Globus pallidus (tissue), 1 donor: ENCODE data around the gene NDUFB2.
A peak's percentile ranks its signal among the peaks of the same experiment; 100 is the strongest.
"Not testable (repeated sequence)": the region's sequence is repeated elsewhere in the genome, so short reads cannot be mapped to it uniquely, and the experiment has no call there.

Source experiments
- DNase-seq: peaks from one replicate; pipeline ENCODE4 v3.0.0-alpha.2; 2015; ENCODE audit warnings: low spot score

Gene NDUFB2

DNA sequence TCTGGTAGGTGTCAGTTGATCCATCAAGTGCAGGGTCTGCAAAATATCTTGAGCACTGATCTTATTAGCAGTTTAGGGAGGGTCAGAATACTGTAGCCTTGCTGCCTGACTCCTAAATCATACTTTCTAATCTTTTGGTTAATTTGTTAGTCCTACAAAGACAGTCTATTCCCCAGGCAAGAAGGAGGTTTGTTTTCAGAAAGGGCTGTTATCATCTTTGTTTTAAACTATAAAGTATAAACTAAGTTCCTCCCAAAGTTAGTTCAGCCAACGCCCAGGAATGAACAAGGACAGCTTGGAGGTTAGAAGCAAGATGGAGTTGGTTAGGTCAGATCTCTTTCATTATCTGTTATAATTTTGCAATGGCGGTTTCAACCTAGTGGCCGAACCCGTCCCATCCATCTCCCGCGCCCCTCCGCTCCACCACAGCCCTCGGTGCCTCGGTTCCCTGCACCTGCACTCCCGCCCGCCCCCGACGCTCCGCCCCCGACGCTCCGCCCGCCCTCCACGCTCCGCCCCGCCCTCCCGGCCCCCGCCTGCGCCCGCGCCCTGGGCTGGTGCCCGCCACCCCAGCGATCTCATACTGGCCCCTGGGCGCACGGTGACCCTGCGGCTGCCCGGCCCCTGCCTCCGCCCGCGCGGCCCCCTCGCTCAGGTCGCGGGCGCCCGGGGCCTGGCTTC is 24.0 kb upstream of the NDUFB2 start, which contains the start of gene ADCK2:
Gene ADCK2 (plus strand): TSS at position 564 of the 681 bp plus-strand sequence. CDS start 386 bp downstream, outside the sequence.
- peak; percentile 70 for DNase-seq

- peak; percentile 37 for DNase-seq
These were observed 23.3 kb upstream of the NDUFB2 start for GRCh38 chr7:140673063-140673773.

- DNase-seq, result peak; percentile 20
These were observed 22.7 kb upstream of the NDUFB2 start for GRCh38 chr7:140673774-140674155.

DNA sequence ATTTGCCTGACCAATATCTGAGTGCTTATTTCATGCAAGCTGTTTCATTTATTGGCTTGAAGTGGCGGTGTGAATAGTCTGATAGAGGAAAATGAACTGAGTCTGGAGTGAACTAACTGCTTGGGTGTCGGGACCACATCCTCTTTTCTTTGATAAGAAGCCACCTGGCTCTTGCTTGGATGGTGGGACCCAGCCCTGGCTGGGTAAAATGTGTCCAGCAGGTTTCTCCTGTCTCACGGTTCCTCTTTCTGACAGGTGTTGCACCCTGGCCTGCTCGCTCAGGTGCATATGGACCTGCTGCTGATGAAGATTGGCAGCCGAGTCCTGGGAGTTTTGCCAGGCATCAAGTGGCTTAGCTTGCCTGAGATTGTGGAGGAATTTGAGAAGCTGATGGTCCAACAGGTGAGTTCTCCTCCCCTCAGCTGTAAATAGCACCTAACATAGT is 22.1 kb upstream of the NDUFB2 start:
- no peak for DNase-seq

DNA sequence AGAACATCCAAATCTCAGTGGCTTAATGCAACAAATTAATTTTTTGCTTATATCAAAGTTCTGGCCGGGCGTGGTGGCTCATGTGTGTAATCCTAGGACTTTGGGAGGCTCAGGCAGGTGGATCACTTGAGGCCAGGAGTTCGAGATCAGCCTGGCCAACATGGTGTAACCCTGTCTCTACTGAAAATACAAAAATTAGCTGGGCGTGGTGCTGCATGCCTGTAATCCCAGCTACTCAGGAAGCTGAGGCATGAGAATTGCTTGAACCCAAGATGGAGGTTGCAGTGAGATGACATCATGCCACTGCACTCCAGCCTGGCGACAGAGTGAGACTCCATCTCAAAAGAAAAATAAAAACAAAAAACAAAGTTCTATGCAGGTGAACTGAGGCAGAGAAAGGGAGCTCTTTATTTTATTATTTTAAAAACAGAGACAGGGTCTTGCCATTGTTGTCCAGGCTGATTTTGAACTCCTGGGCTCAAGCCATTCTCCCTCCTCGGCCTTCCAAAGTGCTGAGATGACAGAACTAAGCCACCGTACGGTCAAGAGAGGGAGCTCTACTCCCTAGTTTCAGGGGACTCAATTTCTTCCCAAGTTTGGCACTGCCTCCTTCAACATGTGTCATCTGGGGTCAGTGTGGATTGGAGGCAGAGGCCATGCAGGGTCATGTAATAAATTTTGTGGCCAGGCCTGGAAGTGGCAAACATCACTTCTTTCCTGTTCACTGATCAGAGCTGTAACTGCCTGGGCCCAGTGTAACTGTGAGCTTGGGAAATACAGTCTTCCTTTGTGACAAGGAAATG is 21.4 kb upstream of the NDUFB2 start:
- DNase-seq, result peak; percentile 83

DNA sequence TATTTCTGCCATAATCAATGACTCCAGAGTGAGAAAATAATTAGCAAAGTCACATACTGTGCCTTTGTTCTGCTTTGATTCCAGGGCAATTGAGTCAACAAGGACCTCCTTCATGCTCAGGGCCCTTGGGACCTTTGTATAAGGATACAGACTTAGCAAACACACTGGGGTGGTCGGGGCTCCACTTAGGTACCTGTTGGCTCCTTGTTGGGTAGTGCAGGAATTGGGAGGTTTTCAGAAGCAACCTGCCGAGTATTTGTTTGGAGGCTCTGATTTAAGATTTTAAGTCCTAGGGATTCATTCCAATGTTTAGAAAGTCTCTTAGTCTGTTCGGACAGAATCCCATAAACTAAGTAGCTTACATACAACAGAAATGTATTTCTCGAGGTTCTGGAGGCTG is 20.8 kb upstream of the NDUFB2 start:
- no peak for DNase-seq

DNA sequence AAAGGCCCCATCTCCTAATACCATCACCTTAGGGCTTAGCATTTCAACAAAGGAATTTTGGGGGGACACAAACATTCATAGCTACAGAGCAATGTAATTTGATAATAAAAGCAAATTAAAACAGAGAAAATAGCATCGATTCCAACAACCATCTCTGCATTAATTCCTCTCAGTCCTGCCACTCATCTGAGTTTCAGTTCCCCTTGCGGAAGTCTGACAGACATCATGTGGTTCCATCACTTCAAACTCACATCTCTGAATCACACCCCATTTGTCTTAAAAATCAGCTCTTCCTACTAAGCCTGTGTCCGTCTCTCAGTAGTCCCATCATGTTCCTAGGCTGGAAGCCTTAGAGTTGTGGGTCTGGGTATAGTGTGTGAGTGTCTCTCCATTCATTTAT is 20.2 kb upstream of the NDUFB2 start:
- DNase-seq, result peak; percentile 46

- not testable (repeated sequence) for DNase-seq
These were observed 19.6 kb upstream of the NDUFB2 start for GRCh38 chr7:140676956-140677355.

DNA sequence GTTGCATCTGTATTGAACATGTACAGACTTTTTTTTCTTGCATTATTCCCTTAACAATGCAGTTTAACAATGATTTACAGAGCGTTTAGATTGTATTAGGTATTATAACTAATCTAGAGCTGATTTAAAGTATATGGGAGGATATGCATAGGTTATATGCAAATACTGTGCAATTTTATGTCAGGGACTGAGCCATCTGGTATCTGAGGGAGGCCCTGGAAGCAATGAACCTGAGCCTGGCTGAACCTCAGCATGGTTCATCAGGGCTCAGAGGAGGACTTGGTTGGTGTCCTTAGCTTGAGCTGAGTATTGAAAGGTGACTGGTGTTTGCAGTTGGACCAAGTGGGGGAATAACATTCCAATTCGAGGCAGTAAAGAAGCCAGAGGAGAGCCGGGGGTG is 19.0 kb upstream of the NDUFB2 start:
- DNase-seq, result no peak

- DNase-seq, result no peak
These were observed 18.3 kb upstream of the NDUFB2 start for GRCh38 chr7:140678081-140678815.

GRCh38 chr7:140678816-140679130 is 17.7 kb upstream of the NDUFB2 start:
- no peak for DNase-seq

DNA sequence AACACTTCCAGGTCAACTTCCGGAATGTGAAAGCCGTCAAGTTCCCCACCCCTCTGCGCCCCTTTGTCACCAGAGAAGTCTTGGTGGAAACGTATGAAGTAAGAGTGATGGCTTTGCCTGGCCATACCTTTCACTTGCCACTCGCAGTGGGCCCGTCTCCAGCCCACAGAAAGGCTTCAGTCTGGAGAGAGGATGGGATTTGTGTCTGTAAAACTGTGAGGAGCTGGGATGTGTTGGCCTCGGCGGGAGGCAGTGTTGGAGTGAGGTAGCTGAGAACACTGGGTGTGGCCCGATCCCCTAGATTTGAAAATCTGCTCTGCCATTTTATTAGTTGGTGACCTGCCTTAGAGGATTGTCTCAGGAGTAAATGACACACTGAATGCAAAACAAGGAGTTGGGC is 17.3 kb upstream of the NDUFB2 start:
- no peak for DNase-seq

GRCh38 chr7:140680886-140681285 is 15.6 kb upstream of the NDUFB2 start:
- DNase-seq, result no peak

- no peak for DNase-seq
These were observed 14.7 kb upstream of the NDUFB2 start for GRCh38 chr7:140681766-140682165.

DNA sequence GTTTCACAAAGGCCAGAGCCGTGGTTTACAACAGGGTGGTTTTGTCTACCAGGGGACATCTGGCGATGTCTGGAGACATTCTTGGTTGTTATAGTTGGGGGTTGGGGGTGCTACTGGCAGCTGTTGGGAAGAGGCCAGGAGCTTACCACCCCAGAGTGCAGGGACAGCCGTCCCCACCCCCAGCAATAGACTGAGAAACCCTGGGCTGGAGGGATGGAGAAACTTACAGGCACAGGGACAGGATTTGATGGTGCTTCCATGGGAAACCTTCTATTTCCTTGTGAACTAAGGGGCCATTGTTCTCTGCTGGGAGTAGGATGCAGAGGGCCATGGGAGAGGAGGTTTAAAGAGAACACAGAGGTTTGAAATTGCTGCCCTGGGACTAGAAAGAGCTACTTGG is 12.9 kb upstream of the NDUFB2 start:
- DNase-seq, result peak; percentile 72

DNA sequence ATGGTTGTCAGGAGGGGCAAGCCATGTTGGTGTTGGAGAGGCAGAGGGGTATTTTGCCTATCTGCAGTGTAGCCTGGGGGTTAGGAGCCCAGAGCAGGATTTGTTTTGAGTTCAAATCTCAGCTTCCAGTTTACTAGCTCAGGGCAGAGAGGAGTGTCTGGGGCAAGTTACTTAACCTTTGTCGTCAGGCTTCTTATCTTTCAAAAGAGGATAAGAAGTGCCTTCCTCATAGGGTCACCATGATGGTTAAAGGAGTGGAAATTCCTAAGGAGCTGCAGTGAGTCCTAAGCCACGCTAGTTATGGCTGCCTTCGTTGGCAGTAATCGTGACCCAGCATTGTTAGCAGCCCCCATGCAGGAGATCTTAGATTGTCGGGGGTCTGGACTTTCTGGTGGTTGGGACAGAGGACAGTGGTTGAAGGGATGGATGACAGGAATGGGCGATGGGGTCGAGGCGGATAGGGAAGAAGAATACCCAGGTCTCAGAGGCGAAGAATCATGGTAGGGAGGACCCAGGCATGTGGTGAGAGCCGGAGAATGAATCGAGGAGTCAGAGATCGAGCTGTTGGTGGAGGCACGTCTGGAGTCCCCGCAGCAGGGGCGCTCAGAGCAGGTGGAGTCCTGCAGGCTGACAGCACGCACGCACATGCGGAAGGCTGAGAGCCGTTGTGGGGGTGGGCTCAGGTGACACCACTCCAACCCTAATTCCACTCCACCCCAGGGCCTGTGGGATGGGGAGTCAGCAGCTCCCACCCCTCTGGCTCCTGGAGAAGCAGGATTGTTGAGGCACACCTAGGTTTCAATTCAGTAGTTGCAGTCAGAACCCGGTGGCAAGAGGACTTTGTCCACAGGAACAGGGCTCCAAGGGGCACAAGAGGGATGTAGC is 12.2 kb upstream of the NDUFB2 start:
- DNase-seq, result no peak

GRCh38 chr7:140685407-140686087 is 11.0 kb upstream of the NDUFB2 start:
- DNase-seq, result no peak

DNA sequence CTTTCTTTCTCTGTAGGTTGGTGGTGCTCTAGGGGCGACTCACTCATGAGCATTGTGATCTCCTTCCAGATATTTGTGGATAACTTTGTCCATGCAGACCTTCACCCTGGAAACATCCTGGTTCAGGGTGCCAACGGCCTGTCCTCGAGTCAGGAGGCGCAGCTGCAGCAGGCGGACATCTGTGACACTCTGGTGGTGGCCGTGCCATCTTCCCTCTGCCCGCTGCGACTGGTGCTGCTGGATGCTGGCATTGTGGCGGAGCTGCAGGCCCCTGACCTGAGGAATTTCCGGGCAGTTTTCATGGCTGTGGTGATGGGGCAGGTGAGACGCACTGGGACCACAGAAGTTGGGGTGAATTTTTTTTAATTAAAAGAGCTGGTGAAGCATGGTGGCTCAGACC is 9.6 kb upstream of the NDUFB2 start:
- no peak for DNase-seq

- no peak for DNase-seq
These were observed 8.2 kb upstream of the NDUFB2 start for GRCh38 chr7:140688341-140688740.
